Lower leg skin (tissue), 3 donors: Measurements from ENCODE around the gene GPATCH8.

ENCODE experiments used
- POLR2A ChIP-seq, 2 donors: fragments of 450-650 bp; IDR thresholded peaks; one replicate each; pipeline ENCODE4 v1.6.1; 2016 to 2017; ENCODE audit warnings: antibody characterized with exemption in 2 of 2, mild to moderate bottlenecking in 1 of 2, moderate library complexity in 1 of 2
- TF ChIP-seq, protein P1 (sequence below), 3 donors: fragments of 450-650 bp; IDR thresholded peaks; one replicate each; pipeline ENCODE4 v1.5.1; 2016; ENCODE audit warnings: antibody characterized with exemption in 3 of 3, mild to moderate bottlenecking in 3 of 3, moderate library complexity in 2 of 3

DNA sequence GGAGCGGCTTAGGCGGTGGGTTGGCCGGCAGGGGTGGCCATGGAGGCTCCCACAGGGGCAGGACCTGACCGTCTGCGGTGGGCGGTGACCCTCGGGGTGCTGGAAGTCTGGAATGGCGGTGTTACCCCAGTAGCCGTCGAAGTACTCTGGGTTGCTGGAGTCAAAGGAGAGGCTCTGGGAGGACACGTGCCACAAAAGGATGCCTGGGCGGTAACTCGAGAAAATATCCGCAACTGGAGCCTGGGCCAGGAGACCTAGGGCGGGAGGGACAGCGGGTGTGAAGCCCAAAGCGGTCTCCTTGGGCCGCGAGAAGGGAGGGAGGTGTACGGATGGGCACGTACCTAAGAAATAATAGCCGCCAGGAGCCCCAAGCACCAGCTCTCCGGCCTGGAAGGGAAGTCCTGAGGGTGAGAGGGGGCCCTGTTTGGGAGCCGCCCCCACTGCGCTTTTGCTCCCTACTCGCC lies 118.4 kb downstream of the GPATCH8 start:
- TF ChIP-seq, protein P1, sequence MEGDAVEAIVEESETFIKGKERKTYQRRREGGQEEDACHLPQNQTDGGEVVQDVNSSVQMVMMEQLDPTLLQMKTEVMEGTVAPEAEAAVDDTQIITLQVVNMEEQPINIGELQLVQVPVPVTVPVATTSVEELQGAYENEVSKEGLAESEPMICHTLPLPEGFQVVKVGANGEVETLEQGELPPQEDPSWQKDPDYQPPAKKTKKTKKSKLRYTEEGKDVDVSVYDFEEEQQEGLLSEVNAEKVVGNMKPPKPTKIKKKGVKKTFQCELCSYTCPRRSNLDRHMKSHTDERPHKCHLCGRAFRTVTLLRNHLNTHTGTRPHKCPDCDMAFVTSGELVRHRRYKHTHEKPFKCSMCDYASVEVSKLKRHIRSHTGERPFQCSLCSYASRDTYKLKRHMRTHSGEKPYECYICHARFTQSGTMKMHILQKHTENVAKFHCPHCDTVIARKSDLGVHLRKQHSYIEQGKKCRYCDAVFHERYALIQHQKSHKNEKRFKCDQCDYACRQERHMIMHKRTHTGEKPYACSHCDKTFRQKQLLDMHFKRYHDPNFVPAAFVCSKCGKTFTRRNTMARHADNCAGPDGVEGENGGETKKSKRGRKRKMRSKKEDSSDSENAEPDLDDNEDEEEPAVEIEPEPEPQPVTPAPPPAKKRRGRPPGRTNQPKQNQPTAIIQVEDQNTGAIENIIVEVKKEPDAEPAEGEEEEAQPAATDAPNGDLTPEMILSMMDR (IDR thresholded peaks at IDR 0.05), result no peak
- no peak for TF ChIP-seq POLR2A (IDR thresholded peaks at IDR 0.05)
